ENCODE measurements around the gene PCP2.

Gene PCP2

DNA sequence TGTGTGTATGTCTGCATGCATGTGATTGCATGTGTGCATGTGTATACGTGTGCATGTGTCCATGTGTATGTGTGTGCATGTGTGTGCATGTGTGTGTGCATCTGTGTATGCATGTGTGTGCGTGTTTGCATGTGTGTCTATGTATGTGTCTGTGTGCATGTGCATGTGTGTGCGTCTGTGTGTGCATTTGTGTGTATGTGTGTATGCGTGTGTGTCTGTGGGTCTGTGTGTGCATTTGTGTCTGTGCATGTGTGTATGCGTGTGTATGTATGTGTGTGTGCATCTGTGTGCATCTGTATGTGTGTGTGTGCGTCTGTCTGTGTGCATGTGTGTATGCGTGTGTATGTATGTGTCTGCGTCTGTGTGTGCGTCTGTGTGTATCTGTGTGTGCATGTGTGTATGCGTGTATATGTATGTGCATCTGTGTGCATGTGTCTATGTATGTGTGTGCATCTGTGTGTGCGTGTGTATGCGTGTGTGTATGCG lies 6.4 kb upstream of the PCP2 start:
- no peak for DNase-seq (ENCODE audit: low read depth in 1 of 2, low spot score in 1 of 2)

GRCh38 chr19:7638802-7639465 lies 5.4 kb upstream of the PCP2 start:
- DNase-seq (ENCODE audit: low read depth in 1 of 2, low spot score in 1 of 2): no peak

GRCh38 chr19:7637374-7638256 lies 4.1 kb upstream of the PCP2 start:
- DNase-seq (ENCODE audit: low read depth in 1 of 2, low spot score in 1 of 2): no peak

GRCh38 chr19:7636691-7637373 lies 3.3 kb upstream of the PCP2 start, which contains the start of gene STXBP2:
Gene STXBP2, plus strand, starts transcription at chr19:7637110. Its CDS starts 40 bp downstream, at chr19:7637150.
- DNase-seq (ENCODE audit: low read depth in 1 of 2, low spot score in 1 of 2): peak; percentile 92 to 93

- no peak for DNase-seq (ENCODE audit: low read depth in 1 of 2, low spot score in 1 of 2)
Observed at GRCh38 chr19:7636317-7636690, 2.8 kb upstream of the PCP2 start.

GRCh38 chr19:7635670-7636069 lies 2.2 kb upstream of the PCP2 start:
- DNase-seq (ENCODE audit: low read depth in 1 of 2, low spot score in 1 of 2): no peak

DNA sequence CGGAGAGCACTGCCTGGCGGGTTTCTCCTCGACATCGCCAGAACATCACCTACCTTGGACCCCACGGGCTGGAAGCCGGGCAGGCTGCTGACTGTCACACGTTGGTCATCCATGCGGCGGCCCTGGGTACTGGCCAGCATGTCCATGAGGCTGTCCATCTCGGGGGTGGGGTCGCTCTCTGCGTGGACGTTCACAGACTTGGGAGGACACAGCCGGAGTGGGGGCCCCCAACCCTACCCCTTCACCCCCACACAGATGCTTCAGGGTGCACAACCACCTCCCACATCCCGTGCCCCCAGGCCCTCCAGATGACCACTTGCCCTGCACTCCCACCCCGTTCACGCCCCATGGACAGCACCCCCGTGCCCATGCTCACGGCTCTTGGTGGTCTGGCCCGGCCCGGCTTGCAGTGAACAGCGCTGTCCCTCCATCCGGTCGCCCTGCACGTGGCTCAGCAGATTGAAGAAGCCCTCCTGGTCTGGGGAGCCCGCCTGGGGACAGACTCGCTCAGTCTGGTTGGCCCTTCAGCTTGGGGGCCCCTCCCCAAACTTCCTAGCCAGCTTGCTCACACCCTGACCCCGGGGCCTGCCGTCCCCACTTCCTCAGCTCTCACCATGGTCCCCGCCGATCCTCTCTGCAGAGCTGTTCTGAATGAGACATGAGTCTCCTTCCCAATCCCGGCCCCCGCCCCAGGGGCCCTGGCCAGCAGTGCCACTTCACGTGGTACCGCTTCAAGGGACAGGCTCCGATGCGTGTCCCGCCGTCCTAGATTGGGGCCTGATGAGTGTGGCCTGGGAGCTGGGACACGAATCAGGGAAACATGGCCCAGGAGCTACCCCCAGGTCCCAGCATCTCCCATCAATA lies 947 bp downstream of the PCP2 start:
- DNase-seq (ENCODE audit: low read depth in 1 of 2, low spot score in 1 of 2): no peak

DNA sequence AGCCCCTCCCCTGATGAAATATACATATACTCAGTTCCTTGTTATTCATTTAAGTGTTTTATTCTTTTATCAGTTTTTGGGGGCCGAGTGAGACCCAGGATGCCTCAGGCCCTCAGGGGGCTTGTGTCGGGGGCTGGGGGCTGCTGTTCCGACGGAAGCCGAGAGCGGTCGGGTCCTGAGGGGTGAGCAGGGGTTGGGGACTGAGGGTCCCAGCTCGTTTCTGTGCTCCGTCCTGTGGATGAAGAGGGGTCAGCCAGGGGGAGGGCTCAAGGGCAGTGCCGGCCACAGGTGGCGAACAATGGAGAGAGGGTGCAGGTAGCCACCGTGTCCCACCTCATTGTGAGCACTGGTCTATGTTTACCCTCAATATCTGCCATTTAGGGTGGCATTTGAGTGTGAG lies 1.9 kb downstream of the PCP2 start:
- no peak for DNase-seq (ENCODE audit: low read depth in 1 of 2, low spot score in 1 of 2)

- DNase-seq (ENCODE audit: low read depth in 1 of 2, low spot score in 1 of 2): peak; percentile 91
Observed at GRCh38 chr19:7629347-7630054, 4.0 kb downstream of the PCP2 start, which contains the start of the genes PET100 and XAB2. Gene PET100, plus strand, starts transcription at chr19:7629793. Its CDS starts 41 bp downstream, at chr19:7629834. Gene XAB2, minus strand, starts transcription at chr19:7629545. Its CDS starts 18 bp downstream, at chr19:7629527.

DNA sequence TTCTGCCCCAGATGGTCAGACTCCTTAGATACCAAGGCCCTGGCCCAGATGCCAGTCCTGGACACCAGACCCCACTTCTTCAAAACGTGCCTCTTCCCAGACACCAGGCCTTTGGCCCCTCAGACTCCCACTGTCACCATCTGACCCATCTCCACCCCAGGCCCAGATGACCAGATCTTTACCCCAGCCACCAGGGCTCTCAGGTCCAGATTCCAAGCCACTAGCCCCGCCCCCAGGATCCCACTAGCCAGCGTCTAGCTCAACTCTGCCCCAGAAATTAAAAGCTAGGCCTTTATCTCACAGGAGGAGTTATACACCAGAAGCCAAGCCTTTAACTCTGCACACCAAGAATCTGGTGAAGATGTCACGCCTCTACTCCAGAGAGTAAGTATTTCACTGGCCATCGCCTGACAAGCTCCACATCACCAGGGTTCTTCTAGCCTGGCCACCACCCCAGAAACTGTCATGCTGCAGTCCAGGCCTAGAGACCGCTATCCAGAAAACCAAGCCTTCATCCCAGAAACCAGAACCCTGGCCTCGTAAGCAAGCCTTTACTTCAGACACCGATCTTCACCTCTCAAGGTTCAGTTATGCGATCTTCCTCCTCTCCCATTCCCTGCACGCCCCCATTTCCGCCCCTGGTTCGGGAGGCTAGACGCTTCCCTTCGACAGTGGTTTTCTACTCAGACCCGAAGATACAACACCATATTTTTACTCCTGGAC lies 4.8 kb downstream of the PCP2 start:
- DNase-seq (ENCODE audit: low read depth in 1 of 2, low spot score in 1 of 2): no peak

DNA sequence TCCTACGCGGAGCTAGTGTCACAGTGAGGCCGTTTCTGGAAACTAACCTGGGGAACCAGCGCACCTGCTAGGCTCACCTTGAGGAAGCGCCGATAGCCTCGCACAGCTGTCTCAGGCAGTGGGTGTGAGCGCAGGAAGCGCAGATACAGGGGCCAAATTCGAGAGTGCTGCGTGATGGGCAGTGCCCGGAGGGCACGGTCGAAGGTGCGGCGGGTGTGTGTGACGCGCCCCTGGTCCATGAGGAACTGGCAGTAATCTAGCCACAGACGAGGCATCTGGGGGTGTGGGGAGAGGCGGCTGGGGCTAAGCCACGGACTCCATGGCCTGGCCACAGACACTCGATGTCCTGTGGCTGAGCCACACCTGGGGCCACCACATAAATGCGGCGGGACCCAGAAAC lies 6.4 kb downstream of the PCP2 start:
- DNase-seq (ENCODE audit: low read depth in 1 of 2, low spot score in 1 of 2): no peak

- no peak for DNase-seq (ENCODE audit: low read depth in 1 of 2, low spot score in 1 of 2)
Observed at GRCh38 chr19:7625763-7626372, 7.7 kb downstream of the PCP2 start.

GRCh38 chr19:7624810-7625209 lies 8.7 kb downstream of the PCP2 start:
- DNase-seq (ENCODE audit: low read depth in 1 of 2, low spot score in 1 of 2): no peak

DNA sequence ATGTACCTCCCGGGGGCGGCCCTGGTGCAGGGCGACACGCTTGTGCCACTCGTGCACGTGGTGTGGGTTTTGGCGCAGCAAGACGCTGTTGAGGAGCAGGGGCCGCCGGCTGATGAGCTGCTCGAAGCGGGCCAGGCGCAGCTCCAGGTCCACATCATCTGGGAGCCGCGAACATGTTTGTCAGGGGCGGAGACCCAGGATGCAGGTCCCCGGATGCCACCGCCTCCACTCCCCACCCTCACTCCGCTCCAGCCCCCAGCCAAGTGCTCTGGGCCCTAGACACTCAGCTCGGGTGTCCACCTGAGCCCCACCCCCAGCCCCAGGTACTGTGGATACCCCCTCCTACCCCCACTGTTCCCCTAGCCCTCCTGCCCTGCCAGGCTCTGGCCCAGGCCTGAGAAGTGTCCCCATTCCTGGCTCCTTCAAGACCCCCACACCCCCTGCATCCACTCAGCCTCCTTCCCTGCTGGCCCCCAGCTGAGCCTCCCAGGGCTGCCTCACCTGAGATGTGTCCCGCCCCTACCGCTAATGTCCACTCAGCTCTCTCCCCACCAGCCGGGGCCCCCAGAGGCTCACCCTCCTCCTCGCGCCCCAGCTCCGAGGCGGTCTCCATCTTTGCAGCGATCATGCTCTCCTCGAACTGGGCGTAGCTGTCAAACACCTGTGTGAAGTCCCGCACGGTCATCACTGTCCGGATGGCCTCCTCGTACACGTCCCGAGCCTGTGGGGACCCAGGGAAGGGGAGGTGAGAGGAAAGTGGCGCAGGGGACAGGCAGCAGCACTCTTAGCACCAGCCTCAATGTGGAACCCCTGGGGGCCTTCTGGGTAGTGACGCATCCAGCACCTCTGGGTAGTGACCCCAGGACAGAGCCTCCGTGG lies 9.6 kb downstream of the PCP2 start:
- DNase-seq (ENCODE audit: low read depth in 1 of 2, low spot score in 1 of 2): no peak

GRCh38 chr19:7622933-7623685 lies 10.4 kb downstream of the PCP2 start:
- no peak for DNase-seq (ENCODE audit: low read depth in 1 of 2, low spot score in 1 of 2)

GRCh38 chr19:7620442-7621412 lies 12.8 kb downstream of the PCP2 start:
- DNase-seq (ENCODE audit: low read depth in 1 of 2, low spot score in 1 of 2): no peak

Data from activated T-helper 1 cell treated with anti-CD3 and anti-CD28 coated beads, Interleukin-2, amount 50 U/mL, for 16 hours (primary cell).